Activated CD4-positive, alpha-beta T cell treated with anti-CD3 and anti-CD28 coated beads, Interleukin-2, amount 50 U/mL, for 48 hours (primary cell): ENCODE results near the gene UBXN2A.
"Not testable (repeated sequence)": the region's sequence is repeated elsewhere in the genome, so short reads cannot be mapped to it uniquely, and the experiment has no call there.

Experiments
- DNase-seq, 2 experiments: peaks; one replicate each; pipeline ENCODE4 v3.0.0-alpha.2; 2020

The UBXN2A gene

GRCh38 chr2:23941644-23942043 is 1.4 kb downstream of the UBXN2A start:
- DNase-seq = no peak

- DNase-seq = no peak
Observed at GRCh38 chr2:23943666-23944065, 3.4 kb downstream of the UBXN2A start.

GRCh38 chr2:23944527-23944926 is 4.3 kb downstream of the UBXN2A start:
- DNase-seq = no peak

- DNase-seq = no peak
Observed at GRCh38 chr2:23944976-23945375, 4.7 kb downstream of the UBXN2A start.

DNA sequence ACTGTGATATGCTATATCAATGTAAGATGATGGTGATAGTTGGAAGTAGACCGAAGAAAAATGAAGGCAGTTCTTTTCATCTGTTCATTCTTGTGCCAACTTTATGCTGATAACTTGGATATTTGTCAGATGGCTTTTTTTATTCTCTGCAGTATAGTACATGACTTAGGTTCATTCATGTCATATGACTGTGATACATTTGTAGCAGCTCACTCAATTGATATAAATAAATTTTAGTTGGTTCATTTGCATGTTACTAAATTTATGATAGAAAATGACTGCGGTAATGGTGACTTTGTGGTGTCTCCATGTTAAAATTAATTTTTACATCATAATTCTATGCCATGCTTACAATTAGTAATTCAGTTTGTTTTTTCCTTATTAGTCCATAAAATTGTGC is 7.1 kb downstream of the UBXN2A start:
- no peak for DNase-seq

DNA sequence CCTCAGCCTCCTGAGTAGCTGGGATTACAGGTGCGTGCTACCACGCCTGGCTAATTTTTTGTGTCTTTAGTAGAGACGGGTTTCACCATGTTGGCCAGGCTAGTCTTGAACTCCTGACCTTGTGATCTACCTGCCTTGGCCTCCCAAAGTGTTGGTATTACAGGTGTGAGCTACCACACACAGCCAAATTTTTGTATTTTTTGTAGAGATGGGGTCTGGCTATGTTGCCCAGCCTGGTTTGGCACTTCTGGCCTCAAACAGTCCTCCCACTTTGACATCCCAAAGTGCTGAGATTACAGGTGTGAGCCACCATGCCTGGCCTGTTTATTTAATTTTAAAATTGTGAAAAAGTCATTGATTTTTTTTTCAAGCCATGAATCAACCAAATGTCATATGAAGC is 12.3 kb downstream of the UBXN2A start:
- not testable (repeated sequence) for DNase-seq

DNA sequence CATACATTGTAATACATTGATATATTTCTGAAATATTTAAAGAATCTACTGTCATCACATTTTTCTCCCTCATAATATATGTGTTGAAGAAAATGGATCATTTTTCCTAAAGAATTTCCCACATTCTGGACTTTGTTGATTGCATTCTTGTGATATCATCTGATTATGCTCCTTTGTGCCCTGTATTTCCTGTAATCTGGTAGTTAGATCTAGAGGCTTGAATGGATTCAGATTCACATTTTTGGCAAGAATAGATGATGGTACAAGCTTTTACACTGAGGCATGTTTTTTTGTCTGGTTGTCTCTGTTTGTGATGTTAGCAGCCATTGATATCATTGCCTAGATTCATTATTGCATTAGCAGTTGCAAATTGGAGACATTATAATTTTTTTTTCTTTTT is 13.4 kb downstream of the UBXN2A start:
- no peak for DNase-seq

GRCh38 chr2:23954325-23955014 is 14.2 kb downstream of the UBXN2A start:
- DNase-seq = no peak

GRCh38 chr2:23967846-23968245 is 27.6 kb downstream of the UBXN2A start:
- DNase-seq = no peak

- no peak for DNase-seq
Observed at GRCh38 chr2:23976883-23977282, 36.6 kb downstream of the UBXN2A start.

DNA sequence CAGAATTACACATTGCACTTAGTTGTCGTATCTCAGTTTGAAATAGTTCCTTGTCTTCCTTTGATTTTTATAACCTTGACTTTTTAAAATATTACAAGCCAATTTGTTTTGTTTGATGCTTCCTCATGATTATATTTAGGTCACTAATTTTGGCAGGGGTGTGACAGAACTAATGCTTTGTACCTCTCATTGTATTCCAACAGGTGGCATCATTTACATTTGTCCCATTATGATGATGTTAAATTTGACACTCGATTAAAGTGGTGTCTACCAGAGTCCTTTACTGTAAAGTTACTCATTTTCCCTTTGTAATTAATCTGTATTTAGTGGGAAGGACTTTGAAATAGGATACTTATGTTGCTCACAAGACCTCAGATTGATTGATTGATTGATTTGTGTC is 48.1 kb downstream of the UBXN2A start:
- DNase-seq = no peak

- DNase-seq = no peak
Observed at GRCh38 chr2:23992931-23993330, 52.7 kb downstream of the UBXN2A start.

DNA sequence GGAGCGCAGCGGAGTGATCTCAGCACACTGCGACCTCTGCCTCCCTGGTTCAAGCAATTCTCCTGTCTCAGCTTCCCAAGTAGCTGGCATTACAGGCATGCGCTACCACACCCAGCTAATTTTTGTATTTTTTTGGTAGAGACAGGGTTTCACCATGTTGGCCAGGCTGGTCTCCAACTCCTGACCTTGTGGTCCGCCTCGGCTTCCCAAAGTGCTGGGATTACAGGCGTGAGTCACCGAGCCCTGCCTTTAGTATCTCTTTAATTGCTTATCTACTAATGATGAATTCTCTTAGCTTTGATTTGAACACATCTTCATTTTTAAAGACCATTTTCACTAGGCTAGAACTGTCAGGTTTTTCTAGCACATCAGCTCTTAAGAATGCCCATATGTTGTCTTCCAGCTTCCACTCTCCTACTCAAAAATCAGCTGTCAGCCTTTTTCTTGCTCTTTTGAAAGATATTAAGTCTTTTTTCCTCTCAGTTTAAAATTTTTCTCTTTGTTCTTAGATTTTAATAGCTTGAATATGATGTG is 53.5 kb downstream of the UBXN2A start:
- no peak for DNase-seq

DNA sequence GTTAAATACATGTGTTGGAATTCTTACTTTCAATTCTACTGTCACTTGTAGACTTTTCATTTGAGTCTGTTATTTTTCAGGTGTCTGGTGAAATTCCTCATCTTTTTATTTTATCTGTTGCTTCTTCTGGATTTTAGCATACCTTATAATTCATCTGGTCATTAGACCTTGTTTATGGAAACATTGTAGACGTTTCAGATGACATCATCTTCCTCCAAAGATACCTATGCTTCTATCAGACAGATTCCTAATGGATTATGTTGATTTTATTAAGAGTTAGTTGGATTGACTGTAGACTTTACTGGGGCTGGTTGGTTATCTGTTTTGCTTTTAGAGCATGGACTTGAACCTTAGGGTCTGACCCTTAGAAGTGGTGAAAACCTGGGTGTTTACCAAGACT is 54.3 kb downstream of the UBXN2A start:
- no peak for DNase-seq

- DNase-seq = no peak
Observed at GRCh38 chr2:24007693-24008092, 67.4 kb downstream of the UBXN2A start.

DNA sequence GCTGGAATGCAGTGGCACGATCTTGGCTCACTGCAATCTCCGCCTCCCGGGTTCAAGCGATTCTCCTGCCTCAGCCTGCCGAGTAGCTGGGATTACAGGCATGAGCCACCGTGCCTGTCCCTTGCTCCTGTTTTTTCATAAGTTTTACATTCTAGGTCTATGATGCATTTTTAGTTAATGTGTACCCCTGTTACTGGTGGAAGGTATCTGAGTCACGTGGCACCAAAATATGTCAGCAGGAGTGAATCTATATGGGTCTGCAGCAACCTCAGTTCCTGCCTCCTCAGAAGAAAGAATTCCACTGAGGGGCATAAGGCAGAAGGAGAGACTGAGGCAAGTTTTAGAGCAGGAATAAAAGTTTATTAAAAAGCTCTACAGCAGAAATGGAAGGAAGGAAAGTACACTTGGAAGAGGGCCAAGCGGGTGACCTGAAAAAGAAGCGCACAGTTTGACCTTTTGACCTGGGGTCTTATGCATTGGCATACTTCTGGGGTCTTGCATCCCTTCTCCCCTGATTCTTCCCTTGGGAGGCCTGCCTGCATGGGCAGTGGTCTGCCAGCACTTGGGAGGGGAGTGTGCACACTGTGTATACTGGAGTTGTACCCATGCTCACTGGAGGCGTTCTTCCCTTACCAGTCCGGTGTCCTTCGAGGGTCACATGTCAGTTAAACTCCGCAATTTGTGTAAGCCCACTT is 68.6 kb downstream of the UBXN2A start:
- no peak for DNase-seq

- no peak for DNase-seq
Observed at GRCh38 chr2:24009367-24009679, 69.1 kb downstream of the UBXN2A start.

- no peak for DNase-seq
Observed at GRCh38 chr2:24009680-24010476, 69.6 kb downstream of the UBXN2A start, which contains the start of gene MFSD2B. TSS of gene MFSD2B (plus strand) at chr2:24010085. CDS start at chr2:24010097, 12 bp downstream.

DNA sequence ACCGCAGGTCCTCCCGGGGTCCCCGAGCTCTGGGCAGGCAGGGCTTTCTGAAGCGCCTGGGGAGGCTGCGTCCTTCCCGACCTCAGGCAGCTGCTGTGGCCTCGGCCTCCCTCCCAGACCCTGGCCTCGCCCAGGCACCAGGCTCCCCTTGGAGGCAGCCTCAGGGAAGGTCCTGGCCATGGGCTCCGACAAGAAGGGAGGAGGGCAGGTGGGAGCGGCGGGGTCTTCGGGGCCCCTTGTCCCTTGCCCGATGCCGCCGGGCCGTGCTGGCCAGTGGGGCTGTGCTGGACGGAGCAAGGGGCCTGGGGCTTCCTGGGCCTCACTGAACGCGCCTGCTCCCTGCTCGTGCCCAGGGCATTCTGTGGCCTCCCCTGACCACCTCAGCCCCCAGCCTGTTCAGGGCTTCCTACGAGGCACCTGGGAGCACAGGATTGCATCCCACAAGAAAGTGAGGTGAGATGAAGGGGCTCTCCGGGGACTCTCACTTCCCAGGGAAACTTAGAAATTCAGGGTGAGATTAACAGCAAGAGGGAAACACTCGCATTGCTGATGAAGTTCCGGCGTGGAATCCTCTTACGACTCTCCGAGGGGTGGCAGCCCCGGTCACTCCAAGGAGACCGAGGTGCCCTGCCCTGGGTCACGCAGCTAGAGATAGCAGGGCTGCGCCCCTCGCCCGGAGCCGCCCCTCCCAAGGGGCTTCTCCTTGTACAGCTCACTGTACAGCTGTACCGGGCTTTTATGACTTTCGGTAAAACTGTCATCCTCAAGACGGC is 70.4 kb downstream of the UBXN2A start:
- DNase-seq = no peak

DNA sequence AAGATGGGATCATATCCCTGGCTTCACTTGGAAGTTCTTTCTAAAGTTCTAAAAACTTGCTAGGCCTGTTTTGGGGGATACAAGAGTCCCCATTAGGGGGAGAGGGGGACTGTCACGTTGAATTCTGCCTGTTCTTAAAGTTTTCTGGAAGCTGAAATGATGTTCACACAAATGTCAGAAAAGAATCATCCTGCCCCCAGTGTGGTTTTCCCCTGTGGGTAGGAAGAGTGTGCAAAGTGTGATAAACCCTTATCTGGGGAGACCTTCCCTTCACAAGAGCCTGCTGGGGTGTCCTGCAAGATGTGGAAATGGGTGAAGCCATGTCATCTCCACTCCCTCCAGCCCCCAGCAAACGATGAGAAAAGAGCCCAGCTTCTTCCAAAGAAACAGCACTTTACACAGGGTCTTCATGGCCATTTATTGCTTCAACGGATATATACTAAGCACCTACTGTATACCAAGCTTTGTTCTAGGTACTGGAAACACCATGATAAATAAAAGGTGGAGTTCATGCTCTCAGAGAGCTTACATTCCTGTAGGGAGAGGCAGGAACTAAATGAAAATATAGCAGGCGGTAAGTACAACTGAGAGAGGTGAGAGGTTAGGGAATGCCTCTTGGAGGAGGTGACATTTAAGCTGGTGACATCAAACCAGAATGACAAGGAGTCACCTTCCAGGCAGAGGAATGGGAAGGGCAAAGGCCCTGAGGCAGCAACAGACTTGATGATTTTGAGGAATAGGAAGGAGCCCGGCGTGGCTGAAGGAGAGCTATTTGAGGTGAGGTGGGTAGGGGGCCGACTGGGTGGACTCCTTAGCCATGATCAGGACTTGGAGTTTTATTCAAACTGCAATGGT is 71.2 kb downstream of the UBXN2A start:
- DNase-seq = no peak

DNA sequence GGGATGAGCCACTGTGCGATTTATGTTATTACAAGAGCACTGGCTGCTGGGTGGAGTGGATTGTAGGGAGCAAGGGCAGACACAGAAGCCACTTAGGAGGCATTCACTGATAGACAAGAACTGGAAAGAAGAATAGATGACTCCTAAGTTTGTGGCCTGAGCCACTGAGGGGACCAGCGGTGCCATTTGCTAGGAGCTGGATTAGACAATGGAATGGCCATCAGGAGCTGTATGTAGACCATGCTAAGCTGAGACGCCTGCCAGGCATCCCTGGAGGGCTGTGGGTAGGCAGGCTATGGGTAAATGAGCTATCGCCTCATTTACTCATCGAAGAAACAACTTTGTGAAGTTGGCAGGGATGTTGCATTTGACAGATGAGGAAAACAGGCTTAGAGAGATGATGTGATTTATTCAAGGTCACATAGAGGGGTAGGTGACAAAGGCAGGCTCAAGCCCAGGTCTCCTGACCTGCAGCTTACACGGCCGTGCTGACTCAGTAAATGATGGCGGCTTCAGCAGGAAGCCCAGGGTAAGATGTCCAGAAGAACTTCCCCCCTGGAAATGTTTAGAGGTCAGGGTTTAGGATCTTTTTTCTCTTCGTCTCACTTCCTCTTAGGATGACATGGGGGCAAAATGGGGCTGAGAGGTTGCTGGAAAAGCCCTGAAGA is 72.4 kb downstream of the UBXN2A start:
- no peak for DNase-seq
